Measurements from ENCODE around the gene WDR38. TPM values are rescaled to one million over a fixed set of nuclear protein-coding genes. Genes with fewer than 3 reads are reported as not detected.

Gene WDR38
- total RNA-seq, 2 experiments from 2014 or later = not detected

DNA sequence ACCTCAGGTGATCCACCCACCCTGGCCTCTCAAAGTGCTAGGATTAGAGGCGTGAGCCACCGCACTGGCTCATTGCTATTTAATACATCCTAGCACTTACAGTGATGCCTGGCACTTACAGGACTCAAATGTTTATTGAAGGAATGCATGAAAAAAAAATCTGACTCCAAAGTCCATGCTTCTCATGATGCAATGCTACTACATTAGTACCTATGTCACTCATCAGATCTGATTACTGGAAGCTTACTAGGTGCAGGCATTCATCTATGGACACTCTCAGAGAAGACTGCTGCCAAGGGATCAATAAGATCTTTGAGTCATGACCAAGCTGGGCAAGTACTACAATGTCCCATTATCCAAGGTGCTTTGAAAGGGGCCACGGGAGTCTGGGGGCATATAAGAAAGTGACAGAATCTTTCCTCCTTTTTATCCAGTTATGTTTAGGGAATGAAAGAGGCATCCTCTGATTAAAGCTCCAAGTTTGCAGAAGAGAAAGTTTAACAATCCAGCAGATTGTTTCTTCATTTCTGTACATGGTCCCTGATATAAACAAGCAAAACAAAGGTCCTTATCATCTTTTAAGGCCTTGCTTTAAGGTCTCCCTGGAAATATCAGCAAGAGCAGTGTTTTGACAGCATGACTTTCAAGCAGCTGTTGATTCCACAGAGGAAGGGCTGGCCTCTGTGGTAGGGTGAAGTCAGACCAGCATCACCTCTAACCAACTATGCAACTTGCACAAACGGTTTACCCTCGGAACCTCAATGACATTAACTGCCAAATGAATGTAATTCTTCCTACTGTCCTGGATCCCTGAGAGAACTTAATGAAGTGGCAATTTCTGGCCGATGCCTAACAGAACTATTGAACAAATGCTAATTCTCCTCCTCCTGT is 44.6 kb downstream of the WDR38 start:
- ATAC-seq = no peak
- Mint-ChIP-seq H3K4me3 (no peak overlapping the region), H3K36me3 (ENCODE audit: low read depth) (peaks cover 59% of the 10 kb centered on the region)

DNA sequence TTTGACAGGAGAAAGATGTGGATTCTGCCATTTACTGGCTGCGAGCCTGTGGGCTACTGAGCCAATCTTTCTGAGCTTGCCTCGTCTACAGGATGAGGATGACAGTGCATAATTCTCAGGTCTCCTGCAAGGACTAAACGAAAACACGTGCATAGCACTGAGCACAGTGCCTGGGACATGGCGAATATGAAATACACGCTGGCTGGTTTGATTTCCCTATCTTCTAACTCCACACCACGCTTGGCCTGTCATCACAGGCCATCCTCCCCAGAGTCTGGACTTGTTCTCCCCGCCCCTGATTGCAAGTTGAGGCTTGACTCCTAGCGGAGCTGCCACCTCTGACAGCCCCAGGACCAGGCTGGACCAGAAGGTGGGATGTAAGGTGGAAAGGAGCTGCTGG is 46.6 kb downstream of the WDR38 start:
- Mint-ChIP-seq H3K27me3 (peaks cover 4% of the 10 kb centered on the region), H3K4me1 (ENCODE audit: low read depth) (peaks cover 5% of the 10 kb centered on the region), H3K27ac (no peak overlapping the region), H3K9me3 (no peaks in the 10 kb centered on the region), H3K4me3 (no peak overlapping the region), H3K36me3 (ENCODE audit: low read depth) (peaks cover 49% of the 10 kb centered on the region)
- ChIA-PET POLR2A (no interaction called here), CTCF (no interaction called here)
- TF ChIP-seq, protein P1, sequence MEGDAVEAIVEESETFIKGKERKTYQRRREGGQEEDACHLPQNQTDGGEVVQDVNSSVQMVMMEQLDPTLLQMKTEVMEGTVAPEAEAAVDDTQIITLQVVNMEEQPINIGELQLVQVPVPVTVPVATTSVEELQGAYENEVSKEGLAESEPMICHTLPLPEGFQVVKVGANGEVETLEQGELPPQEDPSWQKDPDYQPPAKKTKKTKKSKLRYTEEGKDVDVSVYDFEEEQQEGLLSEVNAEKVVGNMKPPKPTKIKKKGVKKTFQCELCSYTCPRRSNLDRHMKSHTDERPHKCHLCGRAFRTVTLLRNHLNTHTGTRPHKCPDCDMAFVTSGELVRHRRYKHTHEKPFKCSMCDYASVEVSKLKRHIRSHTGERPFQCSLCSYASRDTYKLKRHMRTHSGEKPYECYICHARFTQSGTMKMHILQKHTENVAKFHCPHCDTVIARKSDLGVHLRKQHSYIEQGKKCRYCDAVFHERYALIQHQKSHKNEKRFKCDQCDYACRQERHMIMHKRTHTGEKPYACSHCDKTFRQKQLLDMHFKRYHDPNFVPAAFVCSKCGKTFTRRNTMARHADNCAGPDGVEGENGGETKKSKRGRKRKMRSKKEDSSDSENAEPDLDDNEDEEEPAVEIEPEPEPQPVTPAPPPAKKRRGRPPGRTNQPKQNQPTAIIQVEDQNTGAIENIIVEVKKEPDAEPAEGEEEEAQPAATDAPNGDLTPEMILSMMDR (IDR thresholded peaks at IDR 0.05) = no peak
- intact Hi-C loops (cut with micrococcal nuclease) = no loop called here
- DNase-seq = no peak
- no peak for ATAC-seq

More for the DNA sequence above, 44.6 kb downstream of the WDR38 start:
- H3K9me3 Mint-ChIP-seq = no peaks in the 10 kb centered on the region
- POLR2A ChIA-PET = no interaction called here
- H3K27me3 Mint-ChIP-seq = peaks cover 1% of the 10 kb centered on the region
- TF ChIP-seq, protein P1 (IDR thresholded peaks at IDR 0.05) = no peak
- no peak overlapping the region for H3K27ac Mint-ChIP-seq
- no peak for DNase-seq
- peaks cover 7% of the 10 kb centered on the region for H3K4me1 Mint-ChIP-seq (ENCODE audit: low read depth)
- CTCF ChIA-PET = no interaction called here
- intact Hi-C loops (cut with micrococcal nuclease) = no loop called here

GRCh38 chr9:124906966-124907365 is 53.7 kb downstream of the WDR38 start:
- ChIA-PET CTCF (no interaction called here), POLR2A (no interaction called here)
- Mint-ChIP-seq H3K27ac (no peak overlapping the region), H3K4me1 (ENCODE audit: low read depth) (no peaks in the 10 kb centered on the region), H3K4me3 (no peak overlapping the region), H3K36me3 (ENCODE audit: low read depth) (peaks cover 38% of the 10 kb centered on the region), H3K9me3 (no peaks in the 10 kb centered on the region), H3K27me3 (peaks cover 4% of the 10 kb centered on the region)
- TF ChIP-seq, protein P1 (IDR thresholded peaks at IDR 0.05) = no peak
- intact Hi-C loops (cut with micrococcal nuclease) = no loop called here
- no peak for DNase-seq
- ATAC-seq = no peak

Other genes starting within 250 kb of the WDR38 start
- gene NR6A1, start 82.1 kb upstream of the WDR38 start, total RNA-seq = 1 to 10 TPM in 1 of 2 experiments, under 1 TPM in 1; 0.74 to 1.1 TPM
- not detected for gene OLFML2A, start 76.3 kb upstream of the WDR38 start, total RNA-seq
- 1,000 to 10,000 TPM; 2,301 to 2,341 TPM for gene RPL35, start 8.5 kb downstream of the WDR38 start, total RNA-seq
- 10 to 100 TPM; 72.7 to 73.9 TPM for gene ARPC5L, start 8.7 kb downstream of the WDR38 start, total RNA-seq
- 10 to 100 TPM; 20.9 to 21.6 TPM for gene GOLGA1, start 87.6 kb downstream of the WDR38 start, total RNA-seq